Endothelial cell of umbilical vein (primary cell): ENCODE data around the gene ZNF783. TPM values are rescaled to one million over a fixed set of nuclear protein-coding genes. Genes with fewer than 3 reads are reported as not detected.

ENCODE experiments used
- BruUV-seq: library from RNA; stranded (reverse); fragments of 400-500 nt; replicated peaks from 2 replicates; lab custom pipeline; 2021; lab: Mats Ljungman, UMichigan
- CTCF ChIA-PET: fragments of 300-600, 350-600 bp; sonication (Branson Sonifier 250); formaldehyde crosslinking; loops from one replicate; lab custom pipeline; 2021; ENCODE audit warnings: antibody characterized with exemption, inconsistent platforms; lab: Charles Lee
- POLR2A ChIA-PET: fragments of 300-600, 350-600 bp; sonication (Branson Sonifier 250); formaldehyde crosslinking; loops from one replicate; lab custom pipeline; 2021; ENCODE audit warnings: antibody characterized with exemption, inconsistent platforms; lab: Charles Lee
- DNase-seq: peaks from one replicate; pipeline ENCODE4 v3.0.0-alpha.2; 2011; ENCODE audit warnings: low read depth, low spot score
- FAIRE-seq: peaks from 2 replicates; lab custom pipeline; 2011; peaks lifted over from hg19 to GRCh38; lab: Jason Lieb, UNC
- H2AFZ ChIP-seq: 2 replicates; pipeline ENCODE4 v1.6.0; 2012; ENCODE audit warnings: low read depth, low read length, control low read depth, inconsistent platforms
- H3K27ac ChIP-seq: 2 replicates; pipeline ENCODE4 v1.5.1; 2011; ENCODE audit warnings: low read depth, mild to moderate bottlenecking, control low read depth, low read length, moderate library complexity; ENCODE audit not compliant: insufficient read depth
- H3K27me3 ChIP-seq, 2 experiments: 2 replicates each; pipeline versions ENCODE4 v1.6.0 to v1.6.1; 2011; ENCODE audit warnings: low read length in 2 of 2, mixed read lengths in 1 of 2; ENCODE audit not compliant: control insufficient read depth in 2 of 2, insufficient read depth in 2 of 2
- H3K36me3 ChIP-seq, 2 experiments: 2 replicates in 1 of 2; 3 replicates in 1 of 2; pipeline ENCODE4 v1.5.1; 2011; ENCODE audit warnings: low read length in 2 of 2, mild to moderate bottlenecking in 1 of 2, moderate library complexity in 1 of 2; ENCODE audit not compliant: control insufficient read depth in 2 of 2, insufficient read depth in 2 of 2; ENCODE audit errors: extremely low read depth in 1 of 2
- H3K4me1 ChIP-seq: 3 replicates; pipeline ENCODE4 v1.5.1; 2011; ENCODE audit warnings: mild to moderate bottlenecking, low read length; ENCODE audit not compliant: control insufficient read depth, insufficient read depth; ENCODE audit errors: extremely low read depth
- H3K4me2 ChIP-seq: 2 replicates; pipeline ENCODE4 v1.6.1; 2011; ENCODE audit warnings: low read length, control low read depth, mixed read lengths; ENCODE audit not compliant: insufficient read depth
- H3K4me3 ChIP-seq, 3 experiments: fragments of 200-600 bp in 1 of 3; sonication (generic), shearing (Covaris generic) in 1 of 3; replicated peaks in 1 of 3; 2 replicates each; pipeline ENCODE4 v1.5.1; 2011 to 2016; ENCODE audit warnings: control low read depth in 3 of 3, low read length in 3 of 3, mild to moderate bottlenecking in 2 of 3, inconsistent platforms in 1 of 3, low read depth in 1 of 3, moderate library complexity in 1 of 3; ENCODE audit not compliant: insufficient read depth in 1 of 3
- H3K79me2 ChIP-seq: 2 replicates; pipeline ENCODE4 v1.6.0; 2012; ENCODE audit warnings: low read length, inconsistent platforms; ENCODE audit not compliant: control insufficient read depth, insufficient read depth
- H3K9ac ChIP-seq: replicated peaks from 2 replicates; pipeline ENCODE3; 2011; ENCODE audit warnings: low read length, control low read depth; ENCODE audit not compliant: insufficient read depth; ENCODE audit errors: extremely low read depth
- H3K9me1 ChIP-seq: replicated peaks from 3 replicates; pipeline ENCODE4 v1.6.0; 2011; ENCODE audit warnings: mild to moderate bottlenecking, low read length; ENCODE audit not compliant: control insufficient read depth, insufficient read depth; ENCODE audit errors: extremely low read depth
- H3K9me3 ChIP-seq: replicated peaks from 2 replicates; pipeline ENCODE4 v1.5.1; 2012; ENCODE audit warnings: low read length, inconsistent platforms; ENCODE audit not compliant: control insufficient read depth, insufficient read depth
- H4K20me1 ChIP-seq: replicated peaks from 2 replicates; pipeline ENCODE3; 2011; ENCODE audit warnings: mild to moderate bottlenecking, low read length; ENCODE audit not compliant: control insufficient read depth, insufficient read depth; ENCODE audit errors: extremely low read depth
- CTCF ChIP-seq, 2 donors: IDR thresholded peaks; 1 replicate in 1 of 2; 2 replicates in 1 of 2; pipeline ENCODE4 v1.5.1; 2011; ENCODE audit warnings: low read length in 2 of 2, mild to moderate bottlenecking in 2 of 2, moderate library complexity in 2 of 2, control low read depth in 1 of 2, inconsistent platforms in 1 of 2, low read depth in 1 of 2; ENCODE audit not compliant: insufficient read depth in 1 of 2; ENCODE audit errors: extremely low read depth in 1 of 2
- EZH2 ChIP-seq: IDR thresholded peaks from 2 replicates; pipeline ENCODE4 v1.6.1; 2012; ENCODE audit warnings: borderline replicate concordance, low read depth, mild to moderate bottlenecking, moderate library complexity, low read length, inconsistent platforms; ENCODE audit not compliant: severe bottlenecking
- FOS ChIP-seq: IDR thresholded peaks from 2 replicates; pipeline ENCODE4 v1.6.1; 2011; ENCODE audit warnings: mild to moderate bottlenecking, low read length, moderate library complexity, borderline replicate concordance; ENCODE audit not compliant: insufficient read depth
- GATA2 ChIP-seq: IDR thresholded peaks from 2 replicates; pipeline ENCODE4 v1.7.0; 2011; ENCODE audit warnings: low read depth, mild to moderate bottlenecking, moderate library complexity, mixed read lengths, low read length; ENCODE audit not compliant: insufficient read length, insufficient read depth
- JUN ChIP-seq: IDR thresholded peaks from 2 replicates; pipeline ENCODE4 v1.6.1; 2011; ENCODE audit warnings: borderline replicate concordance, low read depth; ENCODE audit not compliant: insufficient read length, insufficient read depth
- MYC ChIP-seq: IDR thresholded peaks from one replicate; pipeline ENCODE4 v1.6.1; 2011; ENCODE audit warnings: mild to moderate bottlenecking, low read depth, low read length
- POLR2A ChIP-seq: IDR thresholded peaks from 2 replicates; pipeline ENCODE4 v1.6.1; 2012; ENCODE audit warnings: low read depth, mild to moderate bottlenecking, control low read depth, low read length
- POLR2AphosphoS5 ChIP-seq: IDR thresholded peaks from 2 replicates; pipeline ENCODE4 v1.6.1; 2012; ENCODE audit warnings: low read depth, mild to moderate bottlenecking, control low read depth, low read length, moderate library complexity; ENCODE audit not compliant: insufficient read depth
- dilution Hi-C: fragments of 300-500 bp; cut with MboI; formaldehyde crosslinking; loops from one replicate; pipeline ENCODE4 v1.15.0; 2019; ENCODE audit warnings: low sequenced_read_pairs; ENCODE audit not compliant: extremely low pct_ligation_motif_present
- intact Hi-C: fragments of 100-400 bp; cut with micrococcal nuclease; formaldehyde crosslinking; loops from one replicate; pipeline ENCODE4 v1.10.0; 2022
- polyA plus RNA-seq, 4 experiments: library from polyadenylated mRNA; depleted of rRNA in 3 of 4; stranded (reverse) in 3 of 4; unstranded in 1 of 4; fragments of >200 nt; gene quantifications; 2 replicates each; pipeline versions ENCODE4 v1.2.1 to v1.2.3, GENCODE V29; 2011 to 2012; ENCODE audit warnings: missing spikeins in 1 of 4
- total RNA-seq: library from RNA; stranded (reverse); gene quantifications from 2 replicates; pipeline ENCODE4 v1.2.3, GENCODE V29; 2021
- TF ChIP-seq, protein P1 (sequence below): IDR thresholded peaks from 2 replicates; pipeline ENCODE4 v1.6.1; 2011; ENCODE audit not compliant: insufficient read depth, insufficient read length

ZNF783 gene
- total and polyA plus RNA-seq, 2 donors (not counting 3 experiments of a cell fraction or from before 2014, with no cell fraction given), result 7.3 to 9.8 TPM

DNA sequence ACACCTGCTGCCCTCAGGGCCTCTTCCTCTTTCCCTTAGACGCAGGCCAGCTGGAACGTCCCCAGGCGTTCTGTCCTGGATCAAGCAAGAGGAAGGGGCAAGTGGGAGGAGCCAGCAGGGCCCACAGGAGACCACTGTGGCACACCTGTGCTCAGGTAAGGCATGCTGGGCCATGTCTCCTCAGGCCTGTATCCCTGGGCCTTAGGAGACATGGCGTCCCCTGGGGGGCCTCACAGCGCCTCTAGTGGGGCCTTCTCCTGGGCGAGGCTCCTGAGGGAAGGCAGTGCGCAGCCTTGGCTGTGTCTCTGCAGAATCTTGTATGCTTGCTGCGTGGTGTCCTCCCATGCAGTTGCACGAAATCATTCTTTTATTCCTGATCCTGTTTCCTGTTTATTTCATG, 31.3 kb downstream of the ZNF783 start:
- intact Hi-C loops, result no loop called here
- CTCF ChIA-PET, result no interaction called here
- no TSS peak for BruUV-seq

GRCh38 chr7:149293946-149294633, 32.1 kb downstream of the ZNF783 start:
- Histone ChIP-seq H2AFZ (no peak overlapping the region), H3K27ac (no peak overlapping the region), H3K4me2 (no peak overlapping the region), H3K9ac (no peak overlapping the region), H3K4me1 (no peaks in the 10 kb centered on the region), H3K9me1 (no peaks in the 10 kb centered on the region), H3K9me3 (no peaks in the 10 kb centered on the region), H3K36me3 (peaks cover 0 to 3% of the 10 kb centered on the region in 2 experiments), H3K4me3 (no peak overlapping the region), H3K27me3 (no peaks in the 10 kb centered on the region), H3K79me2 (no peaks in the 10 kb centered on the region), H4K20me1 (no peaks in the 10 kb centered on the region)
- POLR2A ChIA-PET, result no interaction called here
- CTCF ChIA-PET, result interaction anchor here (0.6 kb wide), 1 partner anchor 16 kb away, joined by 3 read pairs; no protein-coding TSS in a partner anchor
- TF ChIP-seq MYC (no peak), CTCF (IDR thresholded peaks at IDR 0.05; ENCODE audit: extremely low read depth in 1 of 2, insufficient read depth in 1 of 2, low read depth in 1 of 2, low read length in 2 of 2) (no peak), EZH2 (no peak), POLR2AphosphoS5 (no peak), GATA2 (no peak), JUN (no peak), POLR2A (no peak), FOS (no peak)
- TF ChIP-seq, protein P1, sequence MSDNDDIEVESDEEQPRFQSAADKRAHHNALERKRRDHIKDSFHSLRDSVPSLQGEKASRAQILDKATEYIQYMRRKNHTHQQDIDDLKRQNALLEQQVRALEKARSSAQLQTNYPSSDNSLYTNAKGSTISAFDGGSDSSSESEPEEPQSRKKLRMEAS, result no peak
- intact Hi-C loops (no loop called here), dilution Hi-C loops (no loop called here)
- no TSS peak for BruUV-seq
- FAIRE-seq, result no peak
- DNase-seq, result no peak

More for the DNA sequence above, 31.3 kb downstream of the ZNF783 start:
- Histone ChIP-seq H3K4me1 (no peaks in the 10 kb centered on the region), H3K27me3 (no peaks in the 10 kb centered on the region), H3K9ac (no peak overlapping the region), H3K4me3 (no peak overlapping the region), H3K9me1 (no peaks in the 10 kb centered on the region), H3K4me2 (no peak overlapping the region), H3K9me3 (no peaks in the 10 kb centered on the region), H3K27ac (no peak overlapping the region), H4K20me1 (no peaks in the 10 kb centered on the region), H3K36me3 (peaks cover 0 to 3% of the 10 kb centered on the region in 2 experiments), H3K79me2 (no peaks in the 10 kb centered on the region), H2AFZ (no peak overlapping the region)
- dilution Hi-C loops, result no loop called here
- DNase-seq (no peak), FAIRE-seq (no peak)
- no peak for TF ChIP-seq POLR2A
- TF ChIP-seq JUN, result no peak
- TF ChIP-seq MYC, result no peak
- no peak for TF ChIP-seq FOS
- POLR2A ChIA-PET, result no interaction called here
